GM21529 (cell line): ENCODE results near the gene AMPH.

Experiments
- ATAC-seq: cut with Tn5 transposase; IDR thresholded peaks from one replicate; pipeline ENCODE4 v1.9.1; 2021; ENCODE audit not compliant: unreplicated experiment

Gene AMPH

GRCh38 chr7:38630720-38631673 lies at the start of gene AMPH:
TSS of gene AMPH (minus strand) at chr7:38631373. CDS start at chr7:38631351, 22 bp downstream.
- no peak for ATAC-seq

GRCh38 chr7:38679419-38679818 lies 48.2 kb upstream of the AMPH start:
- no peak for ATAC-seq

GRCh38 chr7:38678698-38679054 lies 47.5 kb upstream of the AMPH start:
- no peak for ATAC-seq

- no peak for ATAC-seq
Measured at GRCh38 chr7:38677981-38678697, 47.0 kb upstream of the AMPH start.

GRCh38 chr7:38675494-38676106 lies 44.4 kb upstream of the AMPH start:
- ATAC-seq, result no peak

GRCh38 chr7:38674513-38674912 lies 43.3 kb upstream of the AMPH start:
- ATAC-seq, result no peak

GRCh38 chr7:38673795-38674194 lies 42.6 kb upstream of the AMPH start:
- ATAC-seq, result no peak

GRCh38 chr7:38671911-38672905 lies 41.0 kb upstream of the AMPH start:
- peak; percentile 79 for ATAC-seq

- ATAC-seq, result no peak
Measured at GRCh38 chr7:38669965-38670520, 38.9 kb upstream of the AMPH start.

- ATAC-seq, result no peak
Measured at GRCh38 chr7:38664972-38665371, 33.8 kb upstream of the AMPH start.

GRCh38 chr7:38660427-38661099 lies 29.4 kb upstream of the AMPH start:
- peak; percentile 88 for ATAC-seq

GRCh38 chr7:38659931-38660330 lies 28.8 kb upstream of the AMPH start:
- no peak for ATAC-seq

- no peak for ATAC-seq
Measured at GRCh38 chr7:38658921-38659320, 27.7 kb upstream of the AMPH start.

GRCh38 chr7:38656968-38657367 lies 25.8 kb upstream of the AMPH start:
- no peak for ATAC-seq

GRCh38 chr7:38655833-38656774 lies 24.9 kb upstream of the AMPH start:
- ATAC-seq, result no peak

GRCh38 chr7:38637957-38638356 lies 6.8 kb upstream of the AMPH start:
- no peak for ATAC-seq

GRCh38 chr7:38632411-38632810 lies 1.2 kb upstream of the AMPH start:
- no peak for ATAC-seq

- ATAC-seq, result no peak
Measured at GRCh38 chr7:38629651-38630510, 1.3 kb downstream of the AMPH start.
